SK-N-SH treated with all-trans-retinoic acid at 6 μM for 48 hours (cell line): Measurements from ENCODE around the gene SPSB2.

Experiments
- ATAC-seq: fragments of 200-7000 bp; cut with Tn5 transposase; 3 replicates; pipeline ENCODE4 v1.9.1; 2020; ENCODE audit warnings: mild to moderate bottlenecking, moderate library complexity
- ARNTL ChIP-seq: fragments of 450-650 bp; formaldehyde crosslinking; IDR thresholded peaks from 2 replicates; pipeline ENCODE4 v1.5.0; 2020; ENCODE audit warnings: low read depth, mild to moderate bottlenecking, moderate library complexity, borderline replicate concordance
- BACH2 ChIP-seq: fragments of 250-450 bp; sonication (Bioruptor Pico); IDR thresholded peaks from 2 replicates; pipeline ENCODE4 v1.9.0; 2021; ENCODE audit warnings: mild to moderate bottlenecking, borderline replicate concordance
- CREB5 ChIP-seq: fragments of 250-450 bp; sonication (Bioruptor Pico); IDR thresholded peaks from 2 replicates; pipeline ENCODE4 v1.5.1; 2020; ENCODE audit warnings: low read depth, mild to moderate bottlenecking, moderate library complexity
- CSDC2 ChIP-seq: fragments of 250-450 bp; sonication (Bioruptor Pico); IDR thresholded peaks from 2 replicates; pipeline ENCODE4 v1.5.0; 2020; ENCODE audit warnings: mild to moderate bottlenecking, moderate library complexity
- CSRNP3 ChIP-seq: fragments of 250-450 bp; sonication (Bioruptor Pico); IDR thresholded peaks from 2 replicates; pipeline ENCODE4 v1.5.1; 2021; ENCODE audit warnings: mild to moderate bottlenecking, moderate library complexity
- ESRRG ChIP-seq: fragments of 250-450 bp; sonication (Bioruptor Pico); IDR thresholded peaks from 2 replicates; pipeline ENCODE4 v1.6.1; 2021; ENCODE audit warnings: mild to moderate bottlenecking
- GLIS3 ChIP-seq: fragments of 250-450 bp; sonication (Bioruptor Pico); IDR thresholded peaks from 2 replicates; pipeline ENCODE4 v1.5.0; 2020; ENCODE audit warnings: mild to moderate bottlenecking, moderate library complexity
- ISL1 ChIP-seq: fragments of 250-450 bp; sonication (Bioruptor Pico); IDR thresholded peaks from 2 replicates; pipeline ENCODE4 v2.1.2; 2022; ENCODE audit warnings: mild to moderate bottlenecking, moderate library complexity
- OSR1 ChIP-seq: fragments of 250-450 bp; sonication (Bioruptor Pico); IDR thresholded peaks from 2 replicates; pipeline ENCODE4 v1.8.0; 2022; ENCODE audit warnings: moderate library complexity, mild to moderate bottlenecking, inconsistent platforms
- PATZ1 ChIP-seq: fragments of 250-450 bp; sonication (Bioruptor Pico); IDR thresholded peaks from 2 replicates; pipeline ENCODE4 v1.8.0; 2020; ENCODE audit warnings: mild to moderate bottlenecking, moderate library complexity, borderline replicate concordance
- POU6F1 ChIP-seq: fragments of 250-450 bp; sonication (Bioruptor Pico); IDR thresholded peaks from 2 replicates; pipeline ENCODE4 v1.8.0; 2021; ENCODE audit warnings: low read depth, mild to moderate bottlenecking, moderate library complexity, borderline replicate concordance
- PPARA ChIP-seq: fragments of 250-450 bp; sonication (Bioruptor Pico); IDR thresholded peaks from 2 replicates; pipeline ENCODE4 v1.5.0; 2020; ENCODE audit warnings: mild to moderate bottlenecking, borderline replicate concordance
- RARB ChIP-seq: fragments of 250-450 bp; sonication (Bioruptor Pico); IDR thresholded peaks from 2 replicates; pipeline ENCODE4 v1.8.0; 2021; ENCODE audit warnings: mild to moderate bottlenecking, moderate library complexity
- SNAI2 ChIP-seq: fragments of 250-450 bp; sonication (Bioruptor Pico); IDR thresholded peaks from 2 replicates; pipeline ENCODE4 v1.5.0; 2020; ENCODE audit warnings: mild to moderate bottlenecking, moderate library complexity
- TCF4 ChIP-seq: fragments of 250-450 bp; sonication (Bioruptor Pico); IDR thresholded peaks from 2 replicates; pipeline ENCODE4 v1.8.0; 2021; ENCODE audit warnings: mild to moderate bottlenecking, moderate library complexity, borderline replicate concordance
- ZC3H10 ChIP-seq: fragments of 250-450 bp; sonication (Bioruptor Pico); IDR thresholded peaks from 2 replicates; pipeline ENCODE4 v1.5.1; 2021; ENCODE audit warnings: mild to moderate bottlenecking, moderate library complexity
- ZFP3 ChIP-seq: fragments of 250-450 bp; sonication (Bioruptor Pico); IDR thresholded peaks from 2 replicates; pipeline ENCODE4 v1.5.0; 2020; ENCODE audit warnings: mild to moderate bottlenecking, moderate library complexity
- ZFP30 ChIP-seq: fragments of 450-650 bp; formaldehyde crosslinking; IDR thresholded peaks from 2 replicates; pipeline ENCODE4 v1.5.0; 2022; ENCODE audit warnings: mild to moderate bottlenecking, moderate library complexity
- ZNF565 ChIP-seq: fragments of 450-650 bp; formaldehyde crosslinking; conservative IDR thresholded peaks from 2 replicates; pipeline ENCODE4 v1.5.0; 2020; ENCODE audit warnings: low read depth, mild to moderate bottlenecking, moderate library complexity
- ZNF70 ChIP-seq: fragments of 450-650 bp; formaldehyde crosslinking; IDR thresholded peaks from 2 replicates; pipeline ENCODE4 v1.5.0; 2020; ENCODE audit warnings: mild to moderate bottlenecking, moderate library complexity
- ZNF8 ChIP-seq: fragments of 450-650 bp; formaldehyde crosslinking; IDR thresholded peaks from 2 replicates; pipeline ENCODE4 v1.5.0; 2020; ENCODE audit warnings: mild to moderate bottlenecking, moderate library complexity
- TF ChIP-seq, protein P1 (sequence below): fragments of 250-450 bp; sonication (Bioruptor Pico); IDR thresholded peaks from 2 replicates; pipeline ENCODE4 v1.5.0; 2020; ENCODE audit warnings: mild to moderate bottlenecking, moderate library complexity

SPSB2 gene

GRCh38 chr12:6902448-6902847 is 29.3 kb upstream of the SPSB2 start:
- no peak for TF ChIP-seq ZNF8
- TF ChIP-seq ZFP3 (CRISPR knock-in tag): no peak
- no peak for TF ChIP-seq POU6F1 (CRISPR knock-in tag)
- TF ChIP-seq PATZ1 (CRISPR knock-in tag): no peak
- TF ChIP-seq CREB5 (CRISPR knock-in tag): no peak
- TF ChIP-seq SNAI2 (CRISPR knock-in tag): no peak
- TF ChIP-seq GLIS3 (CRISPR knock-in tag): no peak
- no peak for TF ChIP-seq CSRNP3 (CRISPR knock-in tag)
- no peak for TF ChIP-seq TCF4 (CRISPR knock-in tag)
- TF ChIP-seq PPARA (CRISPR knock-in tag): no peak
- no peak for TF ChIP-seq ZNF70 (CRISPR knock-in tag)
- no peak for TF ChIP-seq ESRRG (CRISPR knock-in tag)
- TF ChIP-seq, protein P1, sequence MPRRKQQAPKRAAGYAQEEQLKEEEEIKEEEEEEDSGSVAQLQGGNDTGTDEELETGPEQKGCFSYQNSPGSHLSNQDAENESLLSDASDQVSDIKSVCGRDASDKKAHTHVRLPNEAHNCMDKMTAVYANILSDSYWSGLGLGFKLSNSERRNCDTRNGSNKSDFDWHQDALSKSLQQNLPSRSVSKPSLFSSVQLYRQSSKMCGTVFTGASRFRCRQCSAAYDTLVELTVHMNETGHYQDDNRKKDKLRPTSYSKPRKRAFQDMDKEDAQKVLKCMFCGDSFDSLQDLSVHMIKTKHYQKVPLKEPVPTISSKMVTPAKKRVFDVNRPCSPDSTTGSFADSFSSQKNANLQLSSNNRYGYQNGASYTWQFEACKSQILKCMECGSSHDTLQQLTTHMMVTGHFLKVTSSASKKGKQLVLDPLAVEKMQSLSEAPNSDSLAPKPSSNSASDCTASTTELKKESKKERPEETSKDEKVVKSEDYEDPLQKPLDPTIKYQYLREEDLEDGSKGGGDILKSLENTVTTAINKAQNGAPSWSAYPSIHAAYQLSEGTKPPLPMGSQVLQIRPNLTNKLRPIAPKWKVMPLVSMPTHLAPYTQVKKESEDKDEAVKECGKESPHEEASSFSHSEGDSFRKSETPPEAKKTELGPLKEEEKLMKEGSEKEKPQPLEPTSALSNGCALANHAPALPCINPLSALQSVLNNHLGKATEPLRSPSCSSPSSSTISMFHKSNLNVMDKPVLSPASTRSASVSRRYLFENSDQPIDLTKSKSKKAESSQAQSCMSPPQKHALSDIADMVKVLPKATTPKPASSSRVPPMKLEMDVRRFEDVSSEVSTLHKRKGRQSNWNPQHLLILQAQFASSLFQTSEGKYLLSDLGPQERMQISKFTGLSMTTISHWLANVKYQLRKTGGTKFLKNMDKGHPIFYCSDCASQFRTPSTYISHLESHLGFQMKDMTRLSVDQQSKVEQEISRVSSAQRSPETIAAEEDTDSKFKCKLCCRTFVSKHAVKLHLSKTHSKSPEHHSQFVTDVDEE (CRISPR knock-in tag): no peak
- no peak for TF ChIP-seq ZFP30
- no peak for TF ChIP-seq CSDC2 (CRISPR knock-in tag)
- TF ChIP-seq ZC3H10 (CRISPR knock-in tag): no peak
- ATAC-seq: no peak

GRCh38 chr12:6899837-6900519 is 26.9 kb upstream of the SPSB2 start:
- ATAC-seq: no peak
- TF ChIP-seq POU6F1 (CRISPR knock-in tag): no peak
- TF ChIP-seq OSR1 (CRISPR knock-in tag): no peak
- TF ChIP-seq BACH2 (CRISPR knock-in tag): no peak
- TF ChIP-seq TCF4 (CRISPR knock-in tag): no peak
- no peak for TF ChIP-seq ISL1 (CRISPR knock-in tag)
- TF ChIP-seq RARB (CRISPR knock-in tag): no peak
- TF ChIP-seq ZFP30: no peak
- TF ChIP-seq ARNTL (CRISPR knock-in tag): no peak
- TF ChIP-seq ZNF565 (CRISPR knock-in tag): no peak
- TF ChIP-seq GLIS3 (CRISPR knock-in tag): no peak
- TF ChIP-seq PATZ1 (CRISPR knock-in tag): no peak
